ENCODE data around the gene CLEC2L.

DNA sequence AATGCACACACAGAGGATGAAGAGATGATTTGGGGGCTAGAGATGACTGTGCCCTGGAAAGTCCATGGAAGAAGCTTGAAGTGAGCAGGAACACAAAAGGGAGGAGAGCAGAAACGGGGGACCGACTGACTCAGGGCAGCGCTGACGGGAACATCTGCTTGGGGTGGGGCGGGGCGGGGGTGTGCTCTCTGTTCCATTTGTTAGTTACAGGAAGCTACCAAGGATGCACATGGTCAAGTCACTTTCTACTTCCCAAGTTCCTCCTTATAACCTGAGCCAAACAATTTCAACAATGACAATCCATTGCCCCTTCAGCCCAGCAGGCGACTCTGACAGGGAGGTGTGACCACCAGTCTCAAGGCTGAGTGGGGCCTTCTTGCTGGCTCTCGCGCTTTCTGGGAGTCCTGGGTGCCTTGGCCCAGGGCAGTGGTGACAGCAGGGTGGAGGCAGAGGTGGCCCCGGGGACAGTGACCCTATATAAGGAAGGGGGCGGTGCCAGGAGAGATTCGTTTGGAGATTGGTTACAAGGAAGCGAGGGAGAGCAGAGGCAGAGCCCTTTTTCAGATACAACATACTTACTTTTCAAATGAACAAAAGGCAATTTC is 39.6 kb downstream of the CLEC2L start:
- TF ChIP-seq, protein P1, sequence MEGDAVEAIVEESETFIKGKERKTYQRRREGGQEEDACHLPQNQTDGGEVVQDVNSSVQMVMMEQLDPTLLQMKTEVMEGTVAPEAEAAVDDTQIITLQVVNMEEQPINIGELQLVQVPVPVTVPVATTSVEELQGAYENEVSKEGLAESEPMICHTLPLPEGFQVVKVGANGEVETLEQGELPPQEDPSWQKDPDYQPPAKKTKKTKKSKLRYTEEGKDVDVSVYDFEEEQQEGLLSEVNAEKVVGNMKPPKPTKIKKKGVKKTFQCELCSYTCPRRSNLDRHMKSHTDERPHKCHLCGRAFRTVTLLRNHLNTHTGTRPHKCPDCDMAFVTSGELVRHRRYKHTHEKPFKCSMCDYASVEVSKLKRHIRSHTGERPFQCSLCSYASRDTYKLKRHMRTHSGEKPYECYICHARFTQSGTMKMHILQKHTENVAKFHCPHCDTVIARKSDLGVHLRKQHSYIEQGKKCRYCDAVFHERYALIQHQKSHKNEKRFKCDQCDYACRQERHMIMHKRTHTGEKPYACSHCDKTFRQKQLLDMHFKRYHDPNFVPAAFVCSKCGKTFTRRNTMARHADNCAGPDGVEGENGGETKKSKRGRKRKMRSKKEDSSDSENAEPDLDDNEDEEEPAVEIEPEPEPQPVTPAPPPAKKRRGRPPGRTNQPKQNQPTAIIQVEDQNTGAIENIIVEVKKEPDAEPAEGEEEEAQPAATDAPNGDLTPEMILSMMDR (IDR thresholded peaks at IDR 0.05; ENCODE audit: insufficient read depth, low read depth, low read length), result no peak
- no peak for TF ChIP-seq EZH2 (IDR thresholded peaks at IDR 0.05; ENCODE audit: insufficient read depth, low read length)
